ENCODE data around the gene OCA2. TPM values are rescaled to one million over a fixed set of nuclear protein-coding genes. Genes with fewer than 3 reads are reported as not detected.

The OCA2 gene
- total and polyA plus RNA-seq, 2 of the 4 experiments (the other 2 are of a cell fraction): under 0.01 to 0.03 TPM

DNA sequence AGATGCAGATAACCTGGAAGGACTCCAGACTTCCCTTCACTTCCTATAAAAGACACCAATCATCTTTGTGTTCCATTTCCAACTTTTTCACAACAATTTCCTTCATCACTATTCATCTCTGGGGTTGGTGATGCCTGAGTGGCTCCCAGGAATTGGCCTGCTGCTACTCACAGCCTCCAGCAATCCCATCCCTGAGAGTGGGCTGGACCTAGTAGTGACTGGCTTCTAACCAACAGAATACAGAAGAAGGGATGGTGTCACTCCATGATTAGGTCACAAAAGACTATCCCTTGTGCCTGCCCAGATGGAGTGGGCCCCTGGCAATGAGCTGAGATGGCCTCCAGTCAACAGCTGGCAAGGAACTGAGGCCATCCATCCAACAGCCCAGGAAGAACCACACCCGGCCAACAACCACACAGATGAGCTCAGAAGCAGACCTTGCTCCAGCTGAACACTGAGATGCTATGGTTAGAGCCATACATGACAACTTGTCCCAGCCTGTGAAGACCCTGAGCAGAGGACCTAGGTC lies 20.9 kb downstream of the OCA2 start:
- H2AK5ac ChIP-seq (ENCODE audit: low read depth, low read length): no peak overlapping the region
- no peak overlapping the region for H4K8ac ChIP-seq (ENCODE audit: low read depth in 2 of 2, low read length in 2 of 2)
- no peak overlapping the region for H4K5ac ChIP-seq (ENCODE audit: low read depth, low read length)
- no peak overlapping the region for H3K4ac ChIP-seq (ENCODE audit: low read depth, low read length)
- no peaks in the 10 kb centered on the region for H3K79me1 ChIP-seq (ENCODE audit: low read depth in 1 of 2, low read length in 2 of 2)
- intact Hi-C loops (cut with micrococcal nuclease): no loop called here
- H3K36me3 ChIP-seq (ENCODE audit: control insufficient read depth, insufficient read depth, low read length): no peaks in the 10 kb centered on the region
- BruUV-seq (replicated peaks): no TSS peak
- no peaks in the 10 kb centered on the region for H3K4me1 ChIP-seq (ENCODE audit: control insufficient read depth, insufficient read depth, low read length)
- ATAC-seq (ENCODE audit: low read depth): no peak
- no peak overlapping the region for H2BK120ac ChIP-seq (ENCODE audit: low read depth, low read length)
- H3K9ac ChIP-seq (ENCODE audit: low read depth, low read length): no peak overlapping the region
- H3K27me3 ChIP-seq (ENCODE audit: control insufficient read depth, insufficient read depth, low read length): no peaks in the 10 kb centered on the region
- DNase-seq: no peak
- CTCF ChIA-PET: no interaction called here
- TF ChIP-seq, protein P1, sequence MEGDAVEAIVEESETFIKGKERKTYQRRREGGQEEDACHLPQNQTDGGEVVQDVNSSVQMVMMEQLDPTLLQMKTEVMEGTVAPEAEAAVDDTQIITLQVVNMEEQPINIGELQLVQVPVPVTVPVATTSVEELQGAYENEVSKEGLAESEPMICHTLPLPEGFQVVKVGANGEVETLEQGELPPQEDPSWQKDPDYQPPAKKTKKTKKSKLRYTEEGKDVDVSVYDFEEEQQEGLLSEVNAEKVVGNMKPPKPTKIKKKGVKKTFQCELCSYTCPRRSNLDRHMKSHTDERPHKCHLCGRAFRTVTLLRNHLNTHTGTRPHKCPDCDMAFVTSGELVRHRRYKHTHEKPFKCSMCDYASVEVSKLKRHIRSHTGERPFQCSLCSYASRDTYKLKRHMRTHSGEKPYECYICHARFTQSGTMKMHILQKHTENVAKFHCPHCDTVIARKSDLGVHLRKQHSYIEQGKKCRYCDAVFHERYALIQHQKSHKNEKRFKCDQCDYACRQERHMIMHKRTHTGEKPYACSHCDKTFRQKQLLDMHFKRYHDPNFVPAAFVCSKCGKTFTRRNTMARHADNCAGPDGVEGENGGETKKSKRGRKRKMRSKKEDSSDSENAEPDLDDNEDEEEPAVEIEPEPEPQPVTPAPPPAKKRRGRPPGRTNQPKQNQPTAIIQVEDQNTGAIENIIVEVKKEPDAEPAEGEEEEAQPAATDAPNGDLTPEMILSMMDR (conservative IDR thresholded peaks at IDR 0.05; ENCODE audit: low read depth, low read length): no peak
- no peak for TF ChIP-seq SMC3 (IDR thresholded peaks at IDR 0.05; ENCODE audit: low read depth, low read length)
- TF ChIP-seq MXI1 (IDR thresholded peaks at IDR 0.05; ENCODE audit: borderline replicate concordance, low read depth, low read length): no peak
- TF ChIP-seq RCOR1 (IDR thresholded peaks at IDR 0.05; ENCODE audit: insufficient replicate concordance, low read length): no peak
- TF ChIP-seq RFX5 (IDR thresholded peaks at IDR 0.05; ENCODE audit: low read depth, low read length): no peak
- no peak for TF ChIP-seq BHLHE40 (IDR thresholded peaks at IDR 0.05; ENCODE audit: low read depth, low read length)
- TF ChIP-seq FOS (IDR thresholded peaks at IDR 0.05; ENCODE audit: low read depth, low read length): no peak
- TF ChIP-seq ELK1 (IDR thresholded peaks at IDR 0.05; ENCODE audit: borderline replicate concordance, low read depth, low read length): no peak
- no peak for TF ChIP-seq CEBPB (IDR thresholded peaks at IDR 0.05; ENCODE audit: low read depth, low read length)
- no peak for TF ChIP-seq MAFK (IDR thresholded peaks at IDR 0.05; ENCODE audit: low read depth, low read length)
- TF ChIP-seq, protein P2, sequence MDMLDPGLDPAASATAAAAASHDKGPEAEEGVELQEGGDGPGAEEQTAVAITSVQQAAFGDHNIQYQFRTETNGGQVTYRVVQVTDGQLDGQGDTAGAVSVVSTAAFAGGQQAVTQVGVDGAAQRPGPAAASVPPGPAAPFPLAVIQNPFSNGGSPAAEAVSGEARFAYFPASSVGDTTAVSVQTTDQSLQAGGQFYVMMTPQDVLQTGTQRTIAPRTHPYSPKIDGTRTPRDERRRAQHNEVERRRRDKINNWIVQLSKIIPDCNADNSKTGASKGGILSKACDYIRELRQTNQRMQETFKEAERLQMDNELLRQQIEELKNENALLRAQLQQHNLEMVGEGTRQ (IDR thresholded peaks at IDR 0.05; ENCODE audit: low read depth, low read length): no peak
- no peak for TF ChIP-seq POLR2A (IDR thresholded peaks at IDR 0.05; ENCODE audit: low read depth, low read length)
- no peak for TF ChIP-seq CHD1 (IDR thresholded peaks at IDR 0.05; ENCODE audit: low read depth, low read length)
- TF ChIP-seq NFE2L2 (IDR thresholded peaks at IDR 0.05; ENCODE audit: low read depth, low read length): no peak
- no peak for TF ChIP-seq RAD21 (IDR thresholded peaks at IDR 0.05; ENCODE audit: low read length)
- H3K9me3 ChIP-seq (ENCODE audit: control insufficient read depth, insufficient read depth, low read length): no peaks in the 10 kb centered on the region
- H3K23ac ChIP-seq (ENCODE audit: low read depth, low read length): no peak overlapping the region
- no peak overlapping the region for H3K14ac ChIP-seq (replicated peaks; ENCODE audit: low read depth, low read length)
- no peak overlapping the region for H2AK9ac ChIP-seq (replicated peaks; ENCODE audit: low read depth, low read length, poor library complexity)
- no peak overlapping the region for H3K27ac ChIP-seq (ENCODE audit: insufficient read depth, low read length)
- no peak overlapping the region for H3K4me2 ChIP-seq (ENCODE audit: low read depth, low read length)
- no peaks in the 10 kb centered on the region for H3K9me1 ChIP-seq (ENCODE audit: insufficient read depth, low read length)
- POLR2A ChIA-PET (ENCODE audit: unreplicated experiment): no interaction called here
- no peak overlapping the region for H2BK20ac ChIP-seq (ENCODE audit: low read depth, low read length)
- dilution Hi-C loops (cut with HindIII; ENCODE audit: low sequenced_read_pairs, unreplicated experiment): no loop called here
- no peak overlapping the region for H4K91ac ChIP-seq (ENCODE audit: insufficient read depth, low read depth, low read length)
- H3K18ac ChIP-seq (ENCODE audit: low read depth, low read length): no peak overlapping the region
- no peak overlapping the region for H2BK5ac ChIP-seq (ENCODE audit: low read depth, low read length, poor library complexity, severe bottlenecking)
- H4K20me1 ChIP-seq (ENCODE audit: insufficient read depth, low read length): no peaks in the 10 kb centered on the region
- no peak overlapping the region for H3K56ac ChIP-seq (ENCODE audit: extremely low read depth, insufficient read depth, low read length)
- H2AFZ ChIP-seq (replicated peaks; ENCODE audit: low read length, poor library complexity): no peak overlapping the region
- no peak overlapping the region for H2BK15ac ChIP-seq (ENCODE audit: low read depth, low read length)
- H3K4me3 ChIP-seq (ENCODE audit: insufficient read depth, low read depth, low read length): no peak overlapping the region
- no CpG with 5 or more reads among the region's 1 CpG for WGBS, 2 experiments (ENCODE audit: extremely low coverage in 2 of 2, insufficient read length in 1 of 2)
- in situ Hi-C loops (cut with MboI; ENCODE audit: low sequenced_read_pairs): no loop called here

Measured in IMR-90 (cell line).